ENCODE measurements around the gene RPSA.

Gene RPSA

DNA sequence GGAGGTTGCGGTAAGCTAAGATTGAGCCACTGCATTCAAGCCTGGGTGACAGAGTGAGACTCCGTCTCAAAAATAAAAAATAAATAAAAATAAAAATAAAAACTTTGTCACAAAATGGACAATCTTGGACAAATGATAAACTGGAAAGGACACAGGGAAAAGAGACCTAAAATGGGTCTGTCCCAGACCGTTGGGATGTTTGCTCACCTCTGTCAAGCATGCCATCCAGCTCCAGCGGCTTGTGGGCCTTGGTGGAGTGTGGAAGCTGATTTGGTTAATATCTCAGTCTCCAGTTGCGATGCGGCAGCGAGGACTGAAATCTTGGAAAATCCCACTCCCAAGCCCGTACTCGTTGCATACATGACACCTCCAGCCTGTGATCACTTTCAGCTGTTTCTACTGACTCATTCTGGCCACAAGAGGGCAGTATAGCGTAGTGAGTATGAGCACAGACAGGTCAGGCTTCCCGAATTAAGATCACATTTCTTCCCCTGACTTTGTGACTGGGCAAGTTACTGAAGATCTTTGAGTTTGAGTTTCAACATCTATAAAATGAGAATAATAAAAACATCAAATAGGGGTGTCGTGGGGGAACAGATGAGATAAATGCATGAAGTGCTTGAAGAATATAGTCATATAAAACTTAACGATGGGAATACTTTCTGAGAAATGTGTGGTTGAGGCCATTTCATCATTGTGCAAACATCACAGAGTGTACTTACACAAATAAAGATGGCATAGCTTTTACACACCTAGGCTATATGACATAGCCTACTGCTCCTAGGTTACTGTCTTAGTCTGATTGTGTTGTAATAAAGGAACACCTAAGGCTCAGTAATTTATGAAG lies 41.3 kb downstream of the RPSA start:
- TF ChIP-seq, protein P1, sequence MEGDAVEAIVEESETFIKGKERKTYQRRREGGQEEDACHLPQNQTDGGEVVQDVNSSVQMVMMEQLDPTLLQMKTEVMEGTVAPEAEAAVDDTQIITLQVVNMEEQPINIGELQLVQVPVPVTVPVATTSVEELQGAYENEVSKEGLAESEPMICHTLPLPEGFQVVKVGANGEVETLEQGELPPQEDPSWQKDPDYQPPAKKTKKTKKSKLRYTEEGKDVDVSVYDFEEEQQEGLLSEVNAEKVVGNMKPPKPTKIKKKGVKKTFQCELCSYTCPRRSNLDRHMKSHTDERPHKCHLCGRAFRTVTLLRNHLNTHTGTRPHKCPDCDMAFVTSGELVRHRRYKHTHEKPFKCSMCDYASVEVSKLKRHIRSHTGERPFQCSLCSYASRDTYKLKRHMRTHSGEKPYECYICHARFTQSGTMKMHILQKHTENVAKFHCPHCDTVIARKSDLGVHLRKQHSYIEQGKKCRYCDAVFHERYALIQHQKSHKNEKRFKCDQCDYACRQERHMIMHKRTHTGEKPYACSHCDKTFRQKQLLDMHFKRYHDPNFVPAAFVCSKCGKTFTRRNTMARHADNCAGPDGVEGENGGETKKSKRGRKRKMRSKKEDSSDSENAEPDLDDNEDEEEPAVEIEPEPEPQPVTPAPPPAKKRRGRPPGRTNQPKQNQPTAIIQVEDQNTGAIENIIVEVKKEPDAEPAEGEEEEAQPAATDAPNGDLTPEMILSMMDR (conservative IDR thresholded peaks at IDR 0.05; ENCODE audit: low read length), result peak; percentile 96
- TF ChIP-seq EZH2phosphoT487 (IDR thresholded peaks at IDR 0.05; ENCODE audit: borderline replicate concordance), result no peak
- Histone ChIP-seq H2AFZ (ENCODE audit: low read length) (peak overlapping the region; percentile 57; the same call in 1 of the 2 replicates), H3F3A (ENCODE audit: low read depth) (no peaks in the 10 kb centered on the region), H3K27me3 (ENCODE audit: insufficient read depth, low read length, poor library complexity, severe bottlenecking) (no peaks in the 10 kb centered on the region), H3K9ac (ENCODE audit: low read depth, low read length, poor library complexity, severe bottlenecking) (no peak overlapping the region), H3K9me3 (ENCODE audit: insufficient read depth, low read depth, low read length) (no peaks in the 10 kb centered on the region), H4K20me1 (ENCODE audit: insufficient read depth, low read length, poor library complexity, severe bottlenecking) (no peaks in the 10 kb centered on the region), H3K4me3 (ENCODE audit: low read length, poor library complexity, severe bottlenecking) (no peak overlapping the region), H3K79me2 (ENCODE audit: insufficient read depth, low read length) (no peaks in the 10 kb centered on the region), H3K4me1 (ENCODE audit: insufficient read depth, low read length, poor library complexity, severe bottlenecking) (no peaks in the 10 kb centered on the region), H3K9me2 (replicated peaks; ENCODE audit: low read depth, low read length) (no peaks in the 10 kb centered on the region), H3K36me3 (ENCODE audit: insufficient read depth, low read length) (no peaks in the 10 kb centered on the region), H3K4me2 (ENCODE audit: low read depth, low read length, poor library complexity, severe bottlenecking) (no peak overlapping the region)

DNA sequence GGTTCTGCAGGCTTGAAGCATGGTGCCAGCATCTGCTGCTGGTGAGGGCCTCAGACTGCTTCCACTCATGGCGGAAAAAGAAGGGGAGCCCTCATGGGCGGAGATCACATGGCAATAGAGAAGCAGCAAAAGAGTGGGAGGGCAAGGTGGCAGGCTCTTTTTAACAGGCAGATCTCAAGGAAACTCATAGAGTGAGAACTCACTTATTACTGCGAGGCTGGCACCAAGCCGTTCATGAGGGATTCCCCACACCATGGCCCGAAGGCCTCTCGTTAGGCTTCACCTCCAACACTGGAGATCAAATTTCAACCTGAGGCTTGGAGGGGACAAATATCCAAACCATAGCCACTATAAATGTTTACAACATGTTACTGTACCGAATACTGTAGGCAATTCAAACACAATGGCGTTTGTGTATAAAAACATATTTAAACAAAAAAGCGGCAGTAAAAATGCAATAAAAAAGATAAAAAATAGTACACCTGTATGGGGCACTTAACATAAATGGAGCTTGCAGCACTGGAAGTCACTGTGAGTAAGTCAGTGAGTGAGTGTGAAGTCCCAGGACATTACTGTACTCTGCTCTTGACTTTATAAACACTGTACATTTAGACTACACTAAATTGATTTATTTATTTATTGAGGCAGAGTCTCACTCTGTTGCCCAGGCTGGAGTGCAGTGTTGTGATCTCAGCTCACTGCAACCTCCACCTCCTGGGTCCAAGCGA lies 42.1 kb downstream of the RPSA start:
- H2AFZ ChIP-seq (ENCODE audit: low read length), result peak overlapping the region; percentile 57; the same call in 1 of the 2 replicates
- TF ChIP-seq, protein P1 (conservative IDR thresholded peaks at IDR 0.05; ENCODE audit: low read length), result no peak
- TF ChIP-seq EZH2phosphoT487 (IDR thresholded peaks at IDR 0.05; ENCODE audit: borderline replicate concordance), result no peak
- H3K36me3 ChIP-seq (ENCODE audit: insufficient read depth, low read length), result no peaks in the 10 kb centered on the region

DNA sequence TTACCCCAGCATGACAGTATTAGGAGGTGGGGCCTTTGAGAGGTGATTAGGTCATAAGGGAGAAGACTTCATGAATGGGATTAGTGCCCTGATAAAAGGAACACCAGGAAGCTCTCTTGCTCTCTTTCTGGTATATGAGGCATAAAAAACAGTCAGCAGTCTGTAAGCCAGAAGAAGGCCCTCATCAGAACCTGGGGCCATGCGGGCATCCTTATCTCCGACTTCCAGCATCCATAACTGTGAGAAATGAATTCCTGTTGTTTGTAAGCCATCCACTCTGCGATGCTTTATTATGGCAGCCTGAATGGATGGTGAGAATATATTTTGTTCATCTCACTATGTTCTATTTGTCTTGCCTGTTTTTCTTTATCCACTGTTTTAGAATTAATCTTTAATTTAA lies 43.3 kb downstream of the RPSA start:
- Histone ChIP-seq H3K9me3 (ENCODE audit: insufficient read depth, low read depth, low read length) (no peaks in the 10 kb centered on the region), H3K4me2 (ENCODE audit: low read depth, low read length, poor library complexity, severe bottlenecking) (no peak overlapping the region), H3K4me3 (ENCODE audit: low read length, poor library complexity, severe bottlenecking) (no peak overlapping the region), H3K9ac (ENCODE audit: low read depth, low read length, poor library complexity, severe bottlenecking) (no peak overlapping the region), H3K9me2 (replicated peaks; ENCODE audit: low read depth, low read length) (no peaks in the 10 kb centered on the region), H3K4me1 (ENCODE audit: insufficient read depth, low read length, poor library complexity, severe bottlenecking) (no peaks in the 10 kb centered on the region), H3K36me3 (ENCODE audit: insufficient read depth, low read length) (no peaks in the 10 kb centered on the region), H3F3A (ENCODE audit: low read depth) (no peaks in the 10 kb centered on the region), H2AFZ (ENCODE audit: low read length) (no peak overlapping the region), H3K79me2 (ENCODE audit: insufficient read depth, low read length) (no peaks in the 10 kb centered on the region), H3K27me3 (ENCODE audit: insufficient read depth, low read length, poor library complexity, severe bottlenecking) (no peaks in the 10 kb centered on the region), H4K20me1 (ENCODE audit: insufficient read depth, low read length, poor library complexity, severe bottlenecking) (no peaks in the 10 kb centered on the region)
- TF ChIP-seq, protein P1 (conservative IDR thresholded peaks at IDR 0.05; ENCODE audit: low read length), result no peak
- no peak for TF ChIP-seq EZH2phosphoT487 (IDR thresholded peaks at IDR 0.05; ENCODE audit: borderline replicate concordance)

More for the DNA sequence above, 42.1 kb downstream of the RPSA start:
- Histone ChIP-seq H3K79me2 (ENCODE audit: insufficient read depth, low read length) (no peaks in the 10 kb centered on the region), H3K9me3 (ENCODE audit: insufficient read depth, low read depth, low read length) (no peaks in the 10 kb centered on the region), H3K4me3 (ENCODE audit: low read length, poor library complexity, severe bottlenecking) (no peak overlapping the region), H3K4me2 (ENCODE audit: low read depth, low read length, poor library complexity, severe bottlenecking) (no peak overlapping the region), H3K9ac (ENCODE audit: low read depth, low read length, poor library complexity, severe bottlenecking) (no peak overlapping the region), H3F3A (ENCODE audit: low read depth) (no peaks in the 10 kb centered on the region), H3K4me1 (ENCODE audit: insufficient read depth, low read length, poor library complexity, severe bottlenecking) (no peaks in the 10 kb centered on the region), H3K27me3 (ENCODE audit: insufficient read depth, low read length, poor library complexity, severe bottlenecking) (no peaks in the 10 kb centered on the region), H3K9me2 (replicated peaks; ENCODE audit: low read depth, low read length) (no peaks in the 10 kb centered on the region), H4K20me1 (ENCODE audit: insufficient read depth, low read length, poor library complexity, severe bottlenecking) (no peaks in the 10 kb centered on the region)
